HuH-7 (cell line): ENCODE data around the gene SDC1.

Experiments used
- DNase-seq: peaks from one replicate; pipeline ENCODE4 v3.0.0; 2011; ENCODE audit warnings: low spot score

SDC1 gene

GRCh38 chr2:20169796-20170703, 54.9 kb downstream of the SDC1 start:
- DNase-seq: no peak

- DNase-seq: no peak
Observed at GRCh38 chr2:20168727-20169696, 55.9 kb downstream of the SDC1 start.

DNA sequence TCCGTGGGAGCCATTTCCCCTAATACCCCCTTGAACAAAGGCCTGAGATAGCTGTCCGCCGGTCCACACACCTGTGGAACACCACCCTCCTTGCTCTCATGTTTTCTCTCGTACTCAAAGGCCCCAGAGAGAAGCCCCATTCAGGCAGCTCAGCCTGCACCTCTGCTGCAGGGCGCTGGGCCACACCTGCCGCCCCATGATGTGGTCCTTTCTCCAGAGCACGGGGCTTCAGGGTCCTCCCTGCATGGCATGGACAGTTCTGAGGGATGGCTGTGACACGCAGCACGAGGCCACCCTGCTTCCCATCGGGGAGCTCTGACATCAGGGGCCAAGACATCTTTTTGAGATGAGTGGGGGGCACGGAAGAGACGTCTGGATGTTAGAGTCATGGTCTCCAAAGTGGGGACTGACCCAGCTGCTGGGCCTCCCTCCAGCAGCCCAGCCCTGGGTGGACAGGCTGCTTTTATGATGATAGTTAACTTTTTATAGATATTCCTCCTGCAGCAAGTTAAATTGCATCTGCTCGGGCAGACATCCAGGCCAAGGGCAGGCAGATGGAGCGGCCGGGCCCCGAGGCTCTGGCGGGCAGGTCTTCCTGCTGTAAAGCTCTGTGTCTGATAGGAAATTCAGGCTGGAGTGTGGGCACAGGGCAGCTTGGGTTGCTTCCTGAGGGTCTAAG, 56.7 kb downstream of the SDC1 start:
- no peak for DNase-seq

DNA sequence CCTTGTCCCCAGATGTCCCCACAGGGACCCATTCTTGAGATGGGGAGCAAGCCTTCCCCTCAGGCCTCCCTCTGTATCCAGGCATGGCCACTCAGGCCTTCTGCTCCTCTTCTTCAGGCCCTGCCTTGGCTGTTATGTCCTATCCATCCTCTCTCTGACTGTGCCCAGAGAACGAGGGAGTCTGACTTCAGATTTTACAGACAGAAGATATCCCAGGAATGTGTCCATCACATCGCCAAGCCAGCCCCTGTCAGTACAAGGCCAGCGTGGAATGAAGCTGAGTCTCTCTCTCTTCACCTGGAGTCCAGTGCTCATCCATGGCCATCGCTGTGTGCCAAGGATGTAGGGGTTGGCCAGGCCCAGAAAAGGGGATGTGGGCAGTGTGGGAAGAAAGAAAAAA, 57.6 kb downstream of the SDC1 start:
- no peak for DNase-seq

DNA sequence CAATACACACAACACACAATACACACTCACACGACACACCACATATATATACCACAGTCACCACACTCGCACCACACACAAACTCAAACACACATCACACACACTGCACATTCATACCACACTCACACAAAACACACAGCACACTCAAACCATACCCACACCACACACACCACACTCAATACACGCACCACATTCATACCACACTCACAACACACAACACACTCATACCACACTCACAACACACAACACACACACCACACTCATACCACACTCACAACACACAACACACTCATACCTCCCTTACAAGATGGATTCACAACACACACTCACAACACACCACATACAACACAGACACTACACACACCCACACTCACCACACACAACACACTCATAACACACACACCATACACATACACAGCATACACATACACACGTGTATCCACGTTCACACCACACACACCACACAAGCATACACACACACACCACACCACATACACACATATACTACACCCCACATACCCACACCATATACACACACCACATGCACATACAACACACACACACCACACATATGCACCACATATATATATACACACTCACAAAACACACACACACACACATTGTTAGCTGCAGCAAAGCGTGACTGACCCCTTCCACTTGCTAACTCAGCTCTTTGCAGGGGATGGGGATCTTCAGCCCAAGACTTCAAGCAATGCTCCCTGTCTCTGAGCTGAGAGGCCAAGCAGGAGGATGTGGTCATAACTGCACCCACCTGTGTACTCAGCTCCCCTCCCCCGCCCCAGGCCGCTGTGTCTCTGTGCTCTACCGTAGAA, 59.0 kb downstream of the SDC1 start:
- DNase-seq: no peak

DNA sequence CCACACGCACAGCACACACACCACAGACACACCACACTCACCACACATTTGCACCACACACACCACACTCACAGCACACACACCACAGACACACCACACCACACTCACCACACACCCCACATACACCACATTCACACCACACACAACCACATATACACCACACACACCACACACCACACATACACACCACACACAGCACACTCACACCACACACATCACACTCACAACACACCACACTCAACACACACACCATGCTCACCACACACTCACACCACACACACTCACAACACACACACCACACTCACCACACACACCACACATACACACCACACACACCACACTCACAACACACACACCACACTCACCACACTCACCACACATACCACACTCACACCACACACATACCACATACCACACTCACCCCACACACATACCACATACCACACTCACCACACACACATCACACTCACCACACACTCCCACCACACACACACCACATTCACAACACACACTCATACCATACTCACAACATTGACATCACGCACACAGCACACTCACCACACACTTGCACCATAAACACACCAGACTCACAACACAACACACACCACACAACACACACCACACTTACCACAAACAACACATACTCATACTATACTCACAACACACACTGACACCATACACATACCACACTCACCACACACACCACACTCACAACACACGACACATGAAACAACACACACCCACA, 60.0 kb downstream of the SDC1 start:
- DNase-seq: no peak

- no peak for DNase-seq
Observed at GRCh38 chr2:20164061-20164733, 60.7 kb downstream of the SDC1 start.

GRCh38 chr2:20159411-20160070, 65.4 kb downstream of the SDC1 start:
- DNase-seq: no peak

DNA sequence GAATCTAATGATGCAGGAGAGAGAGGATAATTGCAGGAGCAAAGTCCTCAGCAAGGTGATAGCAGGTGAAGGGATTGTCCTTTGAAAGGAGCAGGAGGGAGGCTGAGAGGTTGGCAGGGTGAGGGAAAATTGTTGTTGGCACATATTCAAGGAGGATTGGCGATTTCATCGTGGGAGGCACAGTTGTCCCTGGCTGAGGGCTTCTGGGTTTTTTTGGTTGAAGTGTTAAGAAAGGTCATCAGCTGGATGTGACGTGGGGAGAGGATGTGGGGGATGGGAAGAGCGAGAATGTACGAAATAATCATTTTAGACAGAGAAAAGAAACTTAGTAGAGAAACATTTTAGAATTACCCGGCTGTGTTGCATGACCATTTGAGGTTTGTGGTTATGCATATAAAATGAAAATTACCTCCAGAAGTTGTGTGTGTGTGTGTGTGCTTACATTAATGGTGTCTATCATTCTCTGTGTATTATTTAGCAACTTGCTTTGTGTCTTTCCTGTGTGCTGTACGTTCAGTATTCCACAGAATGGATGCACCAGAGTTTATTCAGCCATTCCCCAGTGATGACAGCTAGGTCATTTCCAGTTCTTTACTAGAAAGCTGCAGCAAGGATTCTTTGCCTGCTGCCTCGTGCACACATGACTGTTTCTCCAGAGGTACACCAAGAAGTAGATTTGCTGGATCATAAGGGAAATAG, 67.6 kb downstream of the SDC1 start:
- DNase-seq: no peak

- no peak for DNase-seq
Observed at GRCh38 chr2:20156836-20157192, 68.1 kb downstream of the SDC1 start.

DNA sequence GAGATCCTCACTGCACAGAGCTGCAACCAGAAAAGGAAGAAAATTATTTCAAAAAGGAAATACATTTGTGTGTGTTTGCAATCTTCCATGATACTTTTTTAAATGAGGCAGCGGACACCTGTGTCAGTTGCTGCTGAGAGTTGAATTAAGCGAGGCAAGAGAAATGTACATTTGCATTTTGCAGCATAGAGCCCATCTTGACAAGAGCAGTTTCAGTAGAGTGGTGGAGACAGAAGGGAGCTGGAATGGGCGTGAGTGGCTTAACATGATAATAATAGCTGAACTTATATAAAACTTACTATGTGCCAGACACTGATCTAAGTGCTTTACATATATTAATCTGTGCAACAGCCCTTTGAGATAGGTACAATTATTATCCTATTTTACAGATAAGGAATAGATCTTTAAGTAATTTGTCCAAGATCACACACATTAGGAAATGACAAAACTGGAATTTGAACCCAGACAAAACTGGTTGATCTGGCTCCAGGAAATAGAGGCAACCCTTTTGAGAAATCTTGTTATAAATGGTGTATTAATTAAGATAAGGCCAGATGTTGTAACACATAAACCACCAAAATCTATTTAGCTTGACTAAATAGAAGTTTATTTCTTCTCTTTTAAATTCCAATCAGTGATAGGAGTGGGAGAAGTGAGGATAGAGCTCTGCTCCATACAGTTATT, 68.7 kb downstream of the SDC1 start:
- DNase-seq: no peak

DNA sequence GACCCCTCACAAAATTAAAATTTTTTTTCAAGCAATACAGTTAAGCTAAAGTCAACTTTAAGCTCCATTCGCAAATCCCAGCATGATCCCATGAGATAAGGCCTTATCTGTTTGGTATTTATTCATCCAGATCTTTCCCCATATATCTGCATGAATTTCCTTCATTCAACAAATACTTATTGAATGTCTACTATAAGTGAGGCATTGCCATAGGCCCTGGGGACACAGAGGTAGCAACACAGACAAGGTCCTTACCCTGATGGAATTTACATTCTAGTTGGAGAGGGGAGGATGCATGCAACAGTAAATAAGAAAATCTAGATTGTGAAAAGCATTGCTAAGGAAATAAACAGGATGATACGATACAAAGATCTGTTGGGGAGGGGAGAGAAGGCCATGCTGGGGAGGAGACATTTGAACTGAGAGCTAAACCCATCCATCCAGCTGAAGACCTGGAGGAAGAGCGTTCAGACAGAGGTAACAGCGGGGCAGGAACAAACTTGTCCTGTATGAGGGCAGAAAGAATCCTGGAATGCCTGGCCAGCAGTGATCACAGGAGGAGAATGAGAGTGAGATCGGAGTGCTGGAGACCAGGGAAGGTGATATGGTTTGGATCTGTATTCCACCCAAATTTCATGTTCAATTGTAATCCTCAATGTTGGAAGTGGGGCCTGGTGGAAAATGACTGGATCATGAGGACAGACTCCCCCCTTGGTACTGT, 71.6 kb downstream of the SDC1 start:
- no peak for DNase-seq

DNA sequence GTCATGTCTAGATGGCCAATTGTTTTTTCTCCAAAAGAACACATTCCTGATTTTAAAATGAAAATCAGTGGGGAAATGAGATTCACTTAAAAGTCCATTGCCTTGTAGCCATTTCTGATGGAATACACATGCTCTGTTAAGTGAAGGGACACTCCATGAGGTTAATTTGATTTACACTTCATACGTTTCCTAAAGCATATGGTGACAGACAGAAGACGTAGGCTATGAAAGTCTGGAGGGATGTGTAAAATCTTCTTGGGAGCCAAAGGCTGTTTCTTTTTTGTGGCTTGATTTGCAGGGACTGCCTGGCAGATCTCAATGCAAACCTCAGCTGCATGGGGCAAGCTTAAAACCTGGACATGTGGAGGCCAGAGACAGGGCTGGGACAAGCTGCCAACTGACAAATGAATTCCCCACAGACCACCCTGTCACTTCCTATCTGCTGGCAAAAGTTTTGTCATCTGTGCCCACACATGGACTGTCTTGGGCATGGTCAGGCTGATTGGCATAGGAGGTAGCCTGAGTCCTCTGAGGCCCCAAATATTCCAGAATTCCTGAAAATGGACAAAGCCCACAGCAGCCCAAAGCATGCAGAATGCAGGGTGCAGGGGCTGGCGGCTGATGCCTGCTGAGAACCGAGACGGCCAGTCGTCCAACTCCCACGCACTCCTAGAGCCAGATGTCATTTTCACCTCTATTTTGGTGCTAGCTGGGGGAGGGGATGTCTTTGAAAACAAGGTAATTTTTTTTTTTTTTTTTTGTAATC, 73.9 kb downstream of the SDC1 start:
- no peak for DNase-seq
